Stimulated activated CD8-positive, alpha-beta memory T cell treated with anti-CD3 and anti-CD28 coated beads, Interleukin-15, amount 100 ng/mL, for 4 hours (primary cell): ENCODE measurements around the gene BTNL8.

Source experiments
- DNase-seq, 2 donors: peaks; one replicate each; pipeline ENCODE4 v3.0.0-alpha.2; 2020; ENCODE audit warnings: low read depth in 2 of 2

The BTNL8 gene

GRCh38 chr5:180969406-180969805 is 70.4 kb downstream of the BTNL8 start:
- DNase-seq, result no peak

- DNase-seq, result no peak
Measured at GRCh38 chr5:180970336-180970735, 71.4 kb downstream of the BTNL8 start.

GRCh38 chr5:180970875-180971274 is 71.9 kb downstream of the BTNL8 start:
- no peak for DNase-seq

GRCh38 chr5:180974612-180975315 is 75.8 kb downstream of the BTNL8 start:
- no peak for DNase-seq

- DNase-seq, result no peak
Measured at GRCh38 chr5:180975338-180975737, 76.4 kb downstream of the BTNL8 start.

GRCh38 chr5:180976518-180976917 is 77.6 kb downstream of the BTNL8 start:
- DNase-seq, result no peak

GRCh38 chr5:180977852-180978251 is 78.9 kb downstream of the BTNL8 start:
- no peak for DNase-seq

- no peak for DNase-seq
Measured at GRCh38 chr5:180982008-180982741, 83.2 kb downstream of the BTNL8 start.

- DNase-seq, result no peak
Measured at GRCh38 chr5:180988016-180988415, 89.1 kb downstream of the BTNL8 start.

GRCh38 chr5:180988592-180988991 is 89.6 kb downstream of the BTNL8 start, which contains the start of gene BTNL3:
Gene BTNL3 (plus strand): TSS chr5:180988846. CDS start chr5:180989029, 183 bp downstream.
- no peak for DNase-seq

- no peak for DNase-seq
Measured at GRCh38 chr5:180990086-180990881, 91.3 kb downstream of the BTNL8 start.

GRCh38 chr5:180990882-180991242 is 91.9 kb downstream of the BTNL8 start:
- no peak for DNase-seq
